DMS 273 (cell line): ENCODE results near the gene OR10AD1.
"Not testable (repeated sequence)": the region's sequence is repeated elsewhere in the genome, so short reads cannot be mapped to it uniquely, and the experiment has no call there.

Source experiments
- DNase-seq: peaks from one replicate; lab custom pipeline; 2025; ENCODE audit not compliant: unreplicated experiment; lab: John Stamatoyannopoulos, UW

The OR10AD1 gene

DNA sequence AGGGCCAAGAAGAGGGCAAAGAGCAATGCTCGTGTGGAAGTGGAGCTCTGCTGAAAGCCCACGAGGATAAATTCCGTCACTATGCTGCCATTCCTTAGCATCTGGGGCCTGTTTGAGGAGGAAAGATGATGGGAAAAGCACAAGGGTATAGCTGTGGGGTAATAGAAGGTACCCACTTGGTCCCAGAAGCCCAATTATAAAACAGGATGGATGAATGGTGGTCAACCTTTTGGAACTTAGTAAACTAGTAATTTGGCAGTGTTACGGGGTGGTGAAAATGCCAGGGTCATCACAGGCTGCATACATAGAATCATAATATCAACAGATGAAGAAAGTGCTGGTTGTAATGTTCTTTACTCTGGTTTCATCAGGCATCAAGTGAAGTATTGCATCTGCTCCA lies at the start of gene OR10AD1:
Gene OR10AD1, minus strand, starts transcription at position 101 of the 400 bp plus-strand sequence. Its CDS starts 0 bp downstream, at position 101.
- DNase-seq, result no peak

GRCh38 chr12:48247181-48247966 lies 44.3 kb upstream of the OR10AD1 start:
- no peak for DNase-seq

GRCh38 chr12:48237162-48237561 lies 34.1 kb upstream of the OR10AD1 start:
- DNase-seq, result no peak

- no peak for DNase-seq
These were observed 32.8 kb upstream of the OR10AD1 start for GRCh38 chr12:48235796-48236333.

DNA sequence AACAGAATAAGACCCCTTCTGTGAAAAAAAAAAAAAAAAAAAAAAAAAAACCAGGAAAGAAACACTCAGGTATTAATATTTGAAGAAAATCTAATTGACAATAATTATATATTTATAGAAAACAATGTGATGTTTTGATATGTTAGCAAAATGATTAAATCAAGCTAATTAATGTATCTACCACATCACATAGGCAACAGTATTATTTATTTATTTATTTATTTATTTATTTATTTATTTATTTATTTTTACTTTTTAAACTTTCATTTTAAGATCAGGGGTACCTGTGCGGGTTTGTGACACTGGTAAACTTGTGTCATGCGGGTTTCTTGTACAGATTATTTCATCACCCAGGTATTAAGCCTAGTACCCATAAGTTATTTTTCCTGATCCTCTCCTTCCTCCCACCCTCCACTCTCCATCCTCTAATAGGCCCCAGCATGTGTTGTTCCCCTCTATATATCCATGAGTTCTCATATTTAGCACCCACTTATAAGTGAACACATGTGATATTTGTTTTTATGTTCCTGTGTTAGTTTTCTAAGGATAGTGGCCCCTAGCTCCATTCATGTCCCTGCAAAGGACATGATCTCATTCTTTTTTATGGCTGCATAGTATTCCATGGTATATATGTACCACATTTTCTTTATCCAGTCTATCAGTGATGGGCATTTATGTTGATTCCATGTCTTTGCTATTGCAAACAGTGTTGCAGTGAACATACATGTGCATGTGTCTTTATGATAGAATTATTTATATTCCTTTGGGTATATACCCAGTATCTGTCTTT lies 28.3 kb upstream of the OR10AD1 start:
- not testable (repeated sequence) for DNase-seq

- not testable (repeated sequence) for DNase-seq
These were observed 21.4 kb upstream of the OR10AD1 start for GRCh38 chr12:48224533-48224932.

GRCh38 chr12:48221645-48222044 lies 18.6 kb upstream of the OR10AD1 start:
- DNase-seq, result no peak

DNA sequence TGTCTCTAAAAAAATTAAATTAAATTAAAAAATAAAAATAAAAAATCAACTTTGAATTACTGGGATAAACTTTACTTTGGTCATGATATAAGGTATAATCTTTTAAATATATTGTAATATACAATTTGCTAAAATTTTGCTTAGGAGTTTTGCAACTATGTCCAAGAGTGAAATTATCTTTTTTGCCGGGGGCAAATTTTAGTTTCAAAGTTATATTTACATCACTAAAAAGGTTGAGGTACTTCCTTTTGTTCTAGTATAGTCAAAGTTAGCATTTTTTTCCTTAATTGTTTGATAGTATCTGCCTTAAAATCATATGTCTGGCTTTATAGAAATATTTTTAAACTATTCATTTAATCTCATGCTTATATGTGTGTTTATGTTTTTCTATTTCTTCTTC lies 17.6 kb upstream of the OR10AD1 start:
- no peak for DNase-seq

- DNase-seq, result no peak
These were observed 16.5 kb upstream of the OR10AD1 start for GRCh38 chr12:48219631-48220030.

- no peak for DNase-seq
These were observed 13.7 kb upstream of the OR10AD1 start for GRCh38 chr12:48216785-48217184.

- DNase-seq, result not testable (repeated sequence)
These were observed 6.4 kb upstream of the OR10AD1 start for GRCh38 chr12:48209495-48209894.

GRCh38 chr12:48202766-48203165 lies 326 bp downstream of the OR10AD1 start:
- DNase-seq, result no peak

GRCh38 chr12:48201516-48201915 lies 1.6 kb downstream of the OR10AD1 start:
- no peak for DNase-seq

DNA sequence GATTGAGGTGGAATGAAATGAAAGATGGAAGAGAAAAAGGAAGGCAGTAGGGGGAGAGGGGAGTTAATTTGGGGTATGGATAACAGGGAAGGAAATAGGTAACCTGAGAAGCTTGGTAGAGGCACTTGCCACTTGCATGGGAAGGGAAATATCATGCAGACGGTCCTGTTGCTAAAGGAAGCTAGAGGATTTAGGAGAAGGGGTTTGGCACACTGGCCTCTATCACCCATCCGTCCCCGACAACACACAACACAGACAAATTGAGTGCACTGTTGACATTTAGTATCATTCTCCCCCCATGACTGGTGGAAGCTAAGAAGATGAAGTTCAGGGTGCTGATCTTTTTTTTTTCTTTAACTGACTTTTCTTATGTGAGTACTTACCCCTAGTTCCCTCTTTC lies 2.0 kb downstream of the OR10AD1 start:
- no peak for DNase-seq

DNA sequence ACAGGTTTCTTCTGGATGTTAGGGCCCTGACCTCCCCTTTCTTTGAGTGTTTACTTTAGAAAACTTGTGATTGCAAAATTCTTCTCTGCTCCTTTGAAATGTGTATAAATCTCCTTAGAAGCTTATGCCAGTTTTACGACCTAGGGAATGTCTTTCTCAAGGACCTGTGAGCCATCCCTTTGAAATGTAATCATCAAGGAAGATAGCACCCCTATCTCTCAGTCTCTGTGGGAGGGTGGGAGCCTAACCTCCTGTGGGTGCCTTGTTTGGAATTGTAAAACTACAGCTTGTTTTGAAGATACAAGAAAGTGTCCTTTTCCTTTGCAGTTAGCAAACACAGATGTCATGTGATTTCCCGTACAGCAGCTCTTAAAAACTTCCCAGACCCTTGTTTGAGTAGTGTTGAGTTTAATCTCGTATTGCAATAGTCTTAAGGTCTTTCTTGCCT lies 3.3 kb downstream of the OR10AD1 start:
- DNase-seq, result no peak

- no peak for DNase-seq
These were observed 4.1 kb downstream of the OR10AD1 start for GRCh38 chr12:48198985-48199384.

GRCh38 chr12:48198672-48198971 lies 4.5 kb downstream of the OR10AD1 start:
- peak; percentile 37 for DNase-seq

- peak; percentile 97 for DNase-seq
These were observed 5.0 kb downstream of the OR10AD1 start for GRCh38 chr12:48197971-48198671.

GRCh38 chr12:48197549-48197970 lies 5.5 kb downstream of the OR10AD1 start:
- DNase-seq, result peak; percentile 57

DNA sequence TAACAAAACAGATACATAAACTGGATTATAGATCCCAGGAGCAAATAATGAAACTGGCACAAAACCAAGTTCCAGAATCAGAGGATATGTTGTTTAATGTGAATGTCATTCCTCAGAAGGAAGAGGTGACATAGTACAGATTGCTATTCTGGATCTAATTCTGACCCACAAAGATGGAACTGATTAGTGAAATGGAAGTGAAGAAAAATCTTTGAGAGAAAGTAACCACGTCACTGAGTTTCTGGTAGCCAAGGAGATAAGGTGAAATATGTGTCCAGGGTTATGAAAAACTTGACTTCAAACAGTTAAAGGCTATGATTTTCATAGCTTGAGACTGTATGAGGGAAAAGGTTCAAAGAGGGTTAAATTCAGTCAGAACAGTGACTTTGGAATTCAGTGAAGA lies 8.3 kb downstream of the OR10AD1 start:
- no peak for DNase-seq

DNA sequence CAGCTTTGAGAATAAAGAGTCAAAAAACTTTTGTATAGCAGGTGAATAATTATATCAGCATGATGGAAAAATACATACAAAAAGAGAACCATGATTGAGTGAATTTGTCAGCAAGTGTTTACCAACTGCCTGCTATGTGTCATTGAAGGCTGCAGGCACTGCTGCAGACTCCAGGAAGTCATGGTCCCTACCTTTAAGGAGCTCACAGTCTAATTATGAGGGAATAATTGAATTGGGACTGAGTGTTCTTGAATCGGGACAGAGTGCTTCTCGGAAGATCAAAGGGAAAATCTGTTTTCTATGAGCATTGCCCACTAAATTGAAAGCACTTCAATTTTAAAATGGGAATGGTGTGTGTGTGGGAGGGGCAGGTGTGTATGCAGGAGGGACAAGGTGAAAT lies 9.5 kb downstream of the OR10AD1 start:
- DNase-seq, result no peak
